HG03025 (cell line): ENCODE results near the gene IL5RA.

Experiments
- ATAC-seq: cut with Tn5 transposase; IDR thresholded peaks from one replicate; pipeline ENCODE4 v1.9.1; 2021; ENCODE audit warnings: mild to moderate bottlenecking, moderate library complexity; ENCODE audit not compliant: unreplicated experiment, low FRiP score

Gene IL5RA

GRCh38 chr3:3110299-3110630, at the start of gene IL5RA:
IL5RA (minus strand) TSS chr3:3110374; CDS start chr3:3104984, 5,390 bp downstream.
- peak; percentile 46 for ATAC-seq

GRCh38 chr3:3157484-3157883, 47.3 kb upstream of the IL5RA start:
- no peak for ATAC-seq

GRCh38 chr3:3154879-3155610, 44.9 kb upstream of the IL5RA start:
- no peak for ATAC-seq

- ATAC-seq = no peak
Measured at GRCh38 chr3:3151513-3151912, 41.3 kb upstream of the IL5RA start.

- ATAC-seq = no peak
Measured at GRCh38 chr3:3149560-3149959, 39.4 kb upstream of the IL5RA start.

GRCh38 chr3:3145831-3146230, 35.7 kb upstream of the IL5RA start:
- ATAC-seq = no peak

GRCh38 chr3:3141939-3142338, 31.8 kb upstream of the IL5RA start:
- no peak for ATAC-seq

GRCh38 chr3:3137526-3137925, 27.4 kb upstream of the IL5RA start:
- ATAC-seq = no peak

GRCh38 chr3:3134750-3135448, 24.7 kb upstream of the IL5RA start:
- ATAC-seq = no peak

GRCh38 chr3:3133500-3133899, 23.3 kb upstream of the IL5RA start:
- ATAC-seq = no peak

- no peak for ATAC-seq
Measured at GRCh38 chr3:3129579-3129978, 19.4 kb upstream of the IL5RA start.

GRCh38 chr3:3127432-3128010, 17.3 kb upstream of the IL5RA start:
- no peak for ATAC-seq

GRCh38 chr3:3126477-3127431, 16.6 kb upstream of the IL5RA start, which contains the start of gene TRNT1:
TRNT1 (plus strand) TSS chr3:3126940; CDS start chr3:3129041, 2,101 bp downstream.
- ATAC-seq = peak; percentile 93

GRCh38 chr3:3125977-3126376, 15.8 kb upstream of the IL5RA start:
- ATAC-seq = no peak

GRCh38 chr3:3119393-3119851, 9.2 kb upstream of the IL5RA start:
- ATAC-seq = no peak

- ATAC-seq = no peak
Measured at GRCh38 chr3:3117651-3118050, 7.5 kb upstream of the IL5RA start.

GRCh38 chr3:3113042-3113709, 3.0 kb upstream of the IL5RA start:
- no peak for ATAC-seq

- ATAC-seq = peak; percentile 42
Measured at GRCh38 chr3:3110749-3111361, 681 bp upstream of the IL5RA start.
